ENCODE results near the gene NRAP.

NRAP gene

GRCh38 chr10:113563306-113564088 lies 100.3 kb downstream of the NRAP start:
- DNase-seq (ENCODE audit: low read depth in 3 of 3, low spot score in 1 of 3), result peak; percentile 15 to 56 (median 34)

GRCh38 chr10:113562704-113563103 lies 101.1 kb downstream of the NRAP start:
- no peak for DNase-seq (ENCODE audit: low read depth in 3 of 3, low spot score in 1 of 3)

- DNase-seq (ENCODE audit: low read depth in 3 of 3, low spot score in 1 of 3), result no peak
Measured at GRCh38 chr10:113562069-113562468, 101.8 kb downstream of the NRAP start.

- no peak for DNase-seq (ENCODE audit: low read depth in 3 of 3, low spot score in 1 of 3)
Measured at GRCh38 chr10:113561214-113561613, 102.6 kb downstream of the NRAP start.

- no peak for DNase-seq (ENCODE audit: low read depth in 3 of 3, low spot score in 1 of 3)
Measured at GRCh38 chr10:113560071-113560470, 103.8 kb downstream of the NRAP start.

GRCh38 chr10:113557903-113558321 lies 105.9 kb downstream of the NRAP start:
- no peak for DNase-seq (ENCODE audit: low read depth in 3 of 3, low spot score in 1 of 3)

- no peak for DNase-seq (ENCODE audit: low read depth in 3 of 3, low spot score in 1 of 3)
Measured at GRCh38 chr10:113557424-113557862, 106.4 kb downstream of the NRAP start.

- no peak for DNase-seq (ENCODE audit: low read depth in 3 of 3, low spot score in 1 of 3)
Measured at GRCh38 chr10:113555751-113556150, 108.1 kb downstream of the NRAP start.

- DNase-seq (ENCODE audit: low read depth in 3 of 3, low spot score in 1 of 3), result no peak
Measured at GRCh38 chr10:113555245-113555644, 108.6 kb downstream of the NRAP start.

GRCh38 chr10:113554214-113554613 lies 109.6 kb downstream of the NRAP start:
- DNase-seq (ENCODE audit: low read depth in 3 of 3, low spot score in 1 of 3), result no peak

- DNase-seq (ENCODE audit: low read depth in 3 of 3, low spot score in 1 of 3), result no peak
Measured at GRCh38 chr10:113553149-113553548, 110.7 kb downstream of the NRAP start.

GRCh38 chr10:113552701-113553100 lies 111.1 kb downstream of the NRAP start, which contains the start of gene HABP2:
TSS of gene HABP2 (plus strand) at chr10:113553053. CDS start at chr10:113553122, 69 bp downstream.
- DNase-seq (ENCODE audit: low read depth in 3 of 3, low spot score in 1 of 3), result no peak

- DNase-seq (ENCODE audit: low read depth in 3 of 3, low spot score in 1 of 3), result no peak
Measured at GRCh38 chr10:113552014-113552413, 111.8 kb downstream of the NRAP start.

- no peak for DNase-seq (ENCODE audit: low read depth in 3 of 3, low spot score in 1 of 3)
Measured at GRCh38 chr10:113550365-113550764, 113.5 kb downstream of the NRAP start.

GRCh38 chr10:113549856-113550255 lies 114.0 kb downstream of the NRAP start:
- DNase-seq (ENCODE audit: low read depth in 3 of 3, low spot score in 1 of 3), result no peak

- no peak for DNase-seq (ENCODE audit: low read depth in 3 of 3, low spot score in 1 of 3)
Measured at GRCh38 chr10:113547426-113547825, 116.4 kb downstream of the NRAP start.

GRCh38 chr10:113544392-113544791 lies 119.4 kb downstream of the NRAP start:
- DNase-seq (ENCODE audit: low read depth in 3 of 3, low spot score in 1 of 3), result no peak

- DNase-seq (ENCODE audit: low read depth in 3 of 3, low spot score in 1 of 3), result no peak
Measured at GRCh38 chr10:113543107-113543955, 120.5 kb downstream of the NRAP start.

GRCh38 chr10:113541549-113541927 lies 122.3 kb downstream of the NRAP start:
- no peak for DNase-seq (ENCODE audit: low read depth in 3 of 3, low spot score in 1 of 3)

GRCh38 chr10:113540845-113541548 lies 122.8 kb downstream of the NRAP start:
- DNase-seq (ENCODE audit: low read depth in 3 of 3, low spot score in 1 of 3), result no peak

GRCh38 chr10:113539789-113540188 lies 124.1 kb downstream of the NRAP start:
- DNase-seq (ENCODE audit: low read depth in 3 of 3, low spot score in 1 of 3), result no peak

Data from stimulated activated CD4-positive, alpha-beta T cell treated with anti-CD3 and anti-CD28 coated beads, TNF-alpha, amount 100 ng/mL, for 1 hour (primary cell).